ENCODE results near the gene TMX1.
A peak's percentile ranks its signal among the peaks of the same experiment; 100 is the strongest.
"Not testable (repeated sequence)": the region's sequence is repeated elsewhere in the genome, so short reads cannot be mapped to it uniquely, and the experiment has no call there.

The TMX1 gene

GRCh38 chr14:51239813-51240803 lies at the start of gene TMX1:
TSS of gene TMX1 (plus strand) at chr14:51240247. CDS start at chr14:51240293, 46 bp downstream.
- peak; percentile 99 for DNase-seq

GRCh38 chr14:51201890-51202289 lies 38.2 kb upstream of the TMX1 start:
- DNase-seq: no peak

- DNase-seq: no peak
Observed at GRCh38 chr14:51202914-51203665, 37.0 kb upstream of the TMX1 start.

GRCh38 chr14:51203881-51204280 lies 36.2 kb upstream of the TMX1 start:
- DNase-seq: no peak

GRCh38 chr14:51205486-51205885 lies 34.6 kb upstream of the TMX1 start:
- DNase-seq: no peak

GRCh38 chr14:51206462-51206861 lies 33.6 kb upstream of the TMX1 start:
- DNase-seq: no peak

- DNase-seq: peak; percentile 22
Observed at GRCh38 chr14:51207621-51208020, 32.4 kb upstream of the TMX1 start.

GRCh38 chr14:51208982-51209381 lies 31.1 kb upstream of the TMX1 start:
- DNase-seq: peak; percentile 81

- peak; percentile 94 for DNase-seq
Observed at GRCh38 chr14:51209457-51209856, 30.6 kb upstream of the TMX1 start.

GRCh38 chr14:51210594-51210993 lies 29.5 kb upstream of the TMX1 start:
- peak; percentile 52 for DNase-seq

GRCh38 chr14:51211149-51211548 lies 28.9 kb upstream of the TMX1 start:
- DNase-seq: peak; percentile 95

GRCh38 chr14:51216602-51217001 lies 23.4 kb upstream of the TMX1 start:
- no peak for DNase-seq

GRCh38 chr14:51219473-51220448 lies 20.3 kb upstream of the TMX1 start:
- peak; percentile 59 for DNase-seq

- DNase-seq: not testable (repeated sequence)
Observed at GRCh38 chr14:51223463-51223862, 16.6 kb upstream of the TMX1 start.

- no peak for DNase-seq
Observed at GRCh38 chr14:51224551-51224950, 15.5 kb upstream of the TMX1 start.

- no peak for DNase-seq
Observed at GRCh38 chr14:51225751-51226150, 14.3 kb upstream of the TMX1 start.

GRCh38 chr14:51228391-51228790 lies 11.7 kb upstream of the TMX1 start:
- DNase-seq: no peak

GRCh38 chr14:51228890-51229289 lies 11.2 kb upstream of the TMX1 start:
- no peak for DNase-seq

GRCh38 chr14:51236314-51236713 lies 3.7 kb upstream of the TMX1 start:
- no peak for DNase-seq

GRCh38 chr14:51240804-51241380 lies 845 bp downstream of the TMX1 start:
- DNase-seq: no peak

- no peak for DNase-seq
Observed at GRCh38 chr14:51242545-51243490, 2.8 kb downstream of the TMX1 start.
